C4-2B (cell line): ENCODE results near the gene ENO2.

Source experiments
- CTCF ChIP-seq: fragments of 450-650 bp; conservative IDR thresholded peaks from 2 replicates; pipeline ENCODE4 v1.5.1; 2017; ENCODE audit warnings: mild to moderate bottlenecking
- ZFX ChIP-seq: fragments of 450-650 bp; IDR thresholded peaks from 2 replicates; pipeline ENCODE4 v1.6.1; 2017

DNA sequence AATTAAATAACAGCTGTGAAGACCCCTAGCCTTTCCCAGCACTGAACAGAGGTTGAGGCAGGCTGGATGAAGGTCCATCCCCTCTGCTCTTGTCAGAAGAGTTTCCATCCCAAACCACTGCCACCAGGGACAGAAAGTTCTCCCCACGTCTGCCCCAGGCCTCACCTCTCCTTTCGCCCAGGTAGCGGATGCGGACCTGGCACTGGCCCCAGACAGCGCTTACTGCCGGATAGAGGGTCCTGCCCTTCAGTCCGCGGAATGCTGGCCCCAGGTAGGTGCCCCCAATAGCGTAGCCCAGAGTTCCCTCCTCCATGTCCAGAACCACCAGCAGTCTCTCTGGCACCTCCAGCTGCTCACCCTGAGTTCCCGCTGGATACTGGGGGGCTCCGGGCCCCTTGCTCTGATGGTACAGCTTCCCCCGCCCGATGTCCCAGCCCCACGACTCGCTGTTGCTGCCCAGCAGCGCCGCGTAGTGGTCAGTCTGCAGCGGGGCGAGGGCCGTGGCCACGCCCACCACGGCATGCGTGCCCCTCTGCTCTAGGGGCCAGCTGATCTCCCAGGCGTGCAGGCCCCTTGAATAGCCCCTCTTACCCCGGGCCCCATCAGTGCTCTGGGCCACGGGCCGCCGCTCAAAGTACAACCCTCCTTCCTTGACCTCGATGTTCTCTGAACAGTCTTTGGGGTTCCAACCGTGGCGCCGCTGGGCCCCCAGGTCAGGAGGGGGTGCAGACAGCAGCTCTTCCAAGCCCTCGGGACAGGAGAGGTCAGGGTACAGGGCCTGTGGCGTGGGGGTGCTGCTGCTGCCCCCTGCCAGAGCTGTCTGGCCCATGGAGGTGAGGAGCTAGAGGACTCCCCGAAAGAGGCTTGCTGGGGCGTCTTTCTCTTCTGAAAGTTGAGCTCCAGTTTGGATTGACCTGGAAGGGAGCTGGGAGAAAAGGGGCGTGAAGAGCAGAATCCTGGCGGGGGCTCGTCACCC, 42.0 kb upstream of the ENO2 start:
- TF ChIP-seq CTCF (peak; percentile 100), ZFX (no peak)
